ENCODE results near the gene ERVFRD-1. TPM values are rescaled to one million over a fixed set of nuclear protein-coding genes. Genes with fewer than 3 reads are reported as not detected.

Gene ERVFRD-1
- not detected in 2 replicates for total RNA-seq

GRCh38 chr6:11110921-11111768 lies at the start of gene ERVFRD-1:
Gene ERVFRD-1 (minus strand): TSS chr6:11111725. CDS start chr6:11105310, 6,415 bp downstream.

GRCh38 chr6:11093626-11094410 lies 17.7 kb downstream of the ERVFRD-1 start, which contains the start of gene SMIM13:
Gene SMIM13 (plus strand): TSS chr6:11093834. CDS start chr6:11094314, 480 bp downstream.

Small RNAs within 50 kb of the gene (small RNA-seq; reads per million reads assigned to genes)
- gene AL136139.1: not detected

Other genes with a start within 250 kb of the ERVFRD-1 start
- not detected in 2 replicates for gene GCM2, start 229.7 kb downstream of the ERVFRD-1 start, total RNA-seq
- gene SYCP2L, start 224.7 kb downstream of the ERVFRD-1 start, total RNA-seq: not detected in 2 replicates
- gene ELOVL2, start 67.4 kb downstream of the ERVFRD-1 start, total RNA-seq: not detected in 2 replicates
- 14.4 and 17.4 TPM in 2 replicates for gene SMIM13, start 17.9 kb downstream of the ERVFRD-1 start, total RNA-seq
- 87.1 and 118 TPM in 2 replicates for gene NEDD9, start 120.9 kb upstream of the ERVFRD-1 start, total RNA-seq

All from vein endothelial cell (primary cell).